CD4-positive, alpha-beta T cell treated with Interferon alpha-2 for 1 hour (primary cell): ENCODE data around the gene DDX42.

Experiments used
- DNase-seq, 2 donors: peaks; one replicate each; pipeline ENCODE4 v3.0.0-alpha.2; 2020 to 2022

The DDX42 gene, protein sequence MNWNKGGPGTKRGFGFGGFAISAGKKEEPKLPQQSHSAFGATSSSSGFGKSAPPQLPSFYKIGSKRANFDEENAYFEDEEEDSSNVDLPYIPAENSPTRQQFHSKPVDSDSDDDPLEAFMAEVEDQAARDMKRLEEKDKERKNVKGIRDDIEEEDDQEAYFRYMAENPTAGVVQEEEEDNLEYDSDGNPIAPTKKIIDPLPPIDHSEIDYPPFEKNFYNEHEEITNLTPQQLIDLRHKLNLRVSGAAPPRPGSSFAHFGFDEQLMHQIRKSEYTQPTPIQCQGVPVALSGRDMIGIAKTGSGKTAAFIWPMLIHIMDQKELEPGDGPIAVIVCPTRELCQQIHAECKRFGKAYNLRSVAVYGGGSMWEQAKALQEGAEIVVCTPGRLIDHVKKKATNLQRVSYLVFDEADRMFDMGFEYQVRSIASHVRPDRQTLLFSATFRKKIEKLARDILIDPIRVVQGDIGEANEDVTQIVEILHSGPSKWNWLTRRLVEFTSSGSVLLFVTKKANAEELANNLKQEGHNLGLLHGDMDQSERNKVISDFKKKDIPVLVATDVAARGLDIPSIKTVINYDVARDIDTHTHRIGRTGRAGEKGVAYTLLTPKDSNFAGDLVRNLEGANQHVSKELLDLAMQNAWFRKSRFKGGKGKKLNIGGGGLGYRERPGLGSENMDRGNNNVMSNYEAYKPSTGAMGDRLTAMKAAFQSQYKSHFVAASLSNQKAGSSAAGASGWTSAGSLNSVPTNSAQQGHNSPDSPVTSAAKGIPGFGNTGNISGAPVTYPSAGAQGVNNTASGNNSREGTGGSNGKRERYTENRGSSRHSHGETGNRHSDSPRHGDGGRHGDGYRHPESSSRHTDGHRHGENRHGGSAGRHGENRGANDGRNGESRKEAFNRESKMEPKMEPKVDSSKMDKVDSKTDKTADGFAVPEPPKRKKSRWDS

DNA sequence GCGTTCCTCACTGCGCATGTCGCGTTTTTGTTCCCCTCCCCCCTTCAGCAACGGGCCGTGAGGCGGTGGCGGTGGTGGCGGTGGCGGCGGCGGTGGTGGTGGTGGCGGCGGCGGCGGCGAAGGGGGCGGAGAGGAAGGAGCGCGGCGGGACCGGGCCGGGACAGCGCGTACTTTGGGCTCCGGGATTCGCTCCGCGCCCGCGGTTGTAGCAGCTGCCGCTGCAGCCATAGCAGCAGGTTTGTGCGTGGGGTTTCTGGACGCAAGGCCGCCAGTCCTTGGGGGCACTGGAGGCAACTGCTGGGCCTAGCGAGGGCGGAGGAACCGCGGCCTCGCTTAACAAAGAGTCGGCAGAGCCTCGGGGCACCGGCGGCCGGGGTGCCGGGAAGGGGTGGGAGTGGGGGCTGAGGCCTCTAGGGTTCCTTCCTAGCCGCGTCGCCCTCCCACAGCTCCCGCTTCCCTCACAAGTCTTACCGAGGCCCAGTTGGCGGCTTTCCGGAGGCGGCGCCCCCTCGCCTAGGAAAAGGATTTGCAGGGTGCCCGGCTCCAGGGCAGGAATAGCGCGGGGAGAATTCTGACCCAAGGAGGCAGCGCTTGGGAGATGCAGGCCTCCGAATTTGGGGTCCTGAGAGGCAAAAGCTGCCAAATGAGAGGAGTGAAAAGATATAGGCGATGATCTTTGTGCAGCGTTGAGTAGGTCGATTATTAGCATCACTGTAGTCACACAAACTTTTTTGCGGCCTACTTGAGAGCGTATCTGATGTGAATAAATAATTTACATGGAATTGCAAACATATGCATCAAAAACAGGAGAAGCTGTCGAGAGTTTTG is at the start of gene DDX42:
Gene DDX42, plus strand, starts transcription at position 30 of the 828 bp plus-strand sequence. CDS start 12,880 bp downstream, outside the sequence.
- no peak for DNase-seq

DNA sequence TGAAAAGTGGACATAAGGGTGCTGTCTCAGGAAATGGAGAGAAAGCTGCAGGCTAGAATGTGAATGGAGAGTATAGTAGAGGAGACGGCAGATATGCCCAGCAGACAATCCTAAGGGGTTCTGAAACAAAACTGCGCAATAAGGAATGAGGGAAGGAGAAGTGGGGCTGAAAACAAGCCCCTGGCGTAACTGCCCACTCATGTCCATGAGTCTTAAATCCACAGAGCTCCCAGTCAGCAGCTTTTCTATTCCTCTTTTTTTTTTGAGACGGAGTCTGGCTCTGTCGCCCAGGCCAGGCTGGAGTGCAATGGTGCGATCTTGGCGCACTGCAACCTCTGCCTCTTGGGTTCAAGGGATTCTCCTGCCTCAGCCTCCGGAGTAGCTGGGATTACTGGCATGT is 38.3 kb upstream of the DDX42 start:
- no peak for DNase-seq

DNA sequence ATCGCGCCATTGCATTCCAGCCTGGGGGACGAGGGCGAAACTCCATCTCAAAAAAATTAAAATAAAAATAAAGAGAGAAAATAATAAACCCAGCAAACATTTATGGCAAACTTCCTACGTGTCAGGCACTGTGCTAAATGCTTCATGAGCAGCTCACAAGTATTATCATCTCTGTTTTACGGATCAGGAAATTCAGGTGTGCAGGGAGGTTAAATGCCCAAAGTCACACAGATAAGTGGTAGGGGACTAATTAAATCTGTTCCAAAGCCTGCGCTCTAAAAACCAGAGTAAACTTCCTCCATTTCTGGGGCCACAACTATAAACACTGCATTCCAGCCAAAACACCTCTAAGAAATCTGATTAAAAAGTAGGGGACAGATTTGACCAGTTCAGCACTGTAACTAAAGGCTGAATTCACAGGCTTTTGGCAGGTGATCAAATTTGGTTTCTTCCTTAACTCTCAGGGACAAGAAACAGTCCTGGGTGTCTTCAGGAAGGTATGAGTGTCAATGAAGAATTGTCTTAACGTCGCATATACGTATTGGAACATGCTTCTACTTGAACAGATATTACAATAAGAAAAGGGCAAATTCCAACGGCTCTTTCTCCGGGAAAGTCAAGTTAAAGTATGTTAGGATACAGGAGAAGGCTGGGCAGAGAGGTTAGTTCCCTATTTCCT is 33.4 kb upstream of the DDX42 start:
- DNase-seq, result peak in 1 of 2 donors; percentile 24

DNA sequence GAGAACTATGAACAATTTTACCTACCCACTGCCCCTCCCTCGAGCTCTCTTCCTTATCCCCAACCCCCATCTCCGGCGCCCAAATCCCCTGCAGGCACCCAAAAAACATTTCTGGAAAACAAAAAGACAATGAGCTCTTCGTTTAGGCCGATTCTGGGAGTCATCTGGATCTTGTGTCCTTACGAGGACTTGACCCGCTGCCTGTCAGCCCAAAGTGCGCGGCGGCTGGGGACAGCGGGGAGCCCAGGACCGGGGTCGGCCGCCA is 32.9 kb upstream of the DDX42 start:
- DNase-seq, result no peak

DNA sequence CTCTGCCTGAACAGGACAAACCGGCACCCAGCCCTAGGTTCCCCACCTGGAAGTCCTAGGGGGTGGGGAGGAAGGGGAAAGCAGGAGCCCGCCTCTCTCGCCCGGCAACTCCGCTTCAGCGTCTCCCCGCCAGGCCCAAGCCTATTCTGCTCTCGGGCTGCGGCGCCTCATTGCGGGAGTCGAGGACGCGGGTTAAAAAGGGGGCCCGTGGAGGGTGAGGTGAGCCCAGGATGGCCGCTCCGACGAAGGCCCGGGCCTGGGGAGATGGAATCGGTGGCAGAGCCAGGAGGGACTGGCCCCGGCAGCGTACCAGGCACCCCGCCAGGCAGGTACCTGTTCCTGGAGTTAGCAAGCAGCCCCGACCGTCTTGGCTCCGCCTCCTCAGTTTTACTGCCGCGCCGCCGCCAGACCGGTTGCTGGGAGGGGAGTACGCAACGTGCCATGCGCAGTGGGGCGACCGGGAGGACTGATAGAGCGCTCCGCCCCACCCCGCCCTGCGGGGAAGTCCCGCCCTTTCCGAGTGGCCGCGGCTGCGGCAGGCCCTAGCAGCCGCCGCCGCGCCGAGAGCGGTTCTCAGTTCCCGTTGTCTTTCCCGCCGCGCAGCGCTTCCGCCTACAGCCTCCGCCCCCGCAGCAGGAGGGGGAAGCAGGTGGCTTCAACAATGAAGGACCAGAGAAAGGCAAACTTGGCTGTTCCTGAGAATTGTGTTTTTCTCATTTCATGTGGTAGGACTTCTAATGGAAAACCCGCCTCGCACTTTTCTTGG is 32.4 kb upstream of the DDX42 start, which contains the start of gene STRADA:
Gene STRADA, minus strand, starts transcription at position 392 of the 766 bp plus-strand sequence. CDS start 13,430 bp downstream, outside the sequence.
- DNase-seq, result peak; percentile 99

DNA sequence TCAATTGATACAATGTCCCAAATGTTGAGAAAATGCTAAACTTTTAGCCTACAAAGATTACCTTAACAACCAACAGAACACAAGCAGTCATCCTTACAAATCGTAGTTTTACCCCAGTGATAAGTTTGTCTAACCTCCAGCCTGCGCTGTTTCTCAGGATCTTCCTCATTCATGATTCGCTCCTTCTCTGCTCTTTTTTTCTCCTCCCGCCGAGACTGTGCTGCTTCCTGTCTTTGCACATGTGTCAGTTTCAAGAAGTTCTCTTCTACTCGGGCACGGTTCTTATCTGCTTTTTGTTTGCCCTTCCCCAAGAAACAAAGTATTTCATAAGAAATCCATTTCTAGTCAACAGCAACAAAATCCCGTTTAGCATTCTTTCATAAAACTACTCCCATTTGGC is 22.2 kb upstream of the DDX42 start:
- DNase-seq, result peak; percentile 12 to 28

DNA sequence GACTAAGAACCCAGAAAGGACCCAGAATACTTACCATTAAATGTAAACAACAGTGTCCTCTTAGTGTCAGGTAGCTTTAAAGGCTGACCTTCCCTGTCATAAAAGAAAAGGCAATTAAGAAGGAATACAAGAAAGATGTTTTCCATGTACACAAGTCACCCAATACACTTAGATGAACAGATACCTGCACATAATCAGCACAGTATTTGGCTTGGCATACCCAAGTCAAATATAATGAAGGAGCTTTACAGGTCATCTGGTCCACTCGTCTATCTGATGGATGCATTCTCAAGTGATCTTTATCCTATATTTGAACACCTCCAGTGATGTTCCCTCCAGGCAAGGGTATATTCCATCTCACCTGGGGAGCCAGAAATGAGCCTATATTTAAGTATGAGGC is 21.3 kb upstream of the DDX42 start:
- DNase-seq, result no peak

DNA sequence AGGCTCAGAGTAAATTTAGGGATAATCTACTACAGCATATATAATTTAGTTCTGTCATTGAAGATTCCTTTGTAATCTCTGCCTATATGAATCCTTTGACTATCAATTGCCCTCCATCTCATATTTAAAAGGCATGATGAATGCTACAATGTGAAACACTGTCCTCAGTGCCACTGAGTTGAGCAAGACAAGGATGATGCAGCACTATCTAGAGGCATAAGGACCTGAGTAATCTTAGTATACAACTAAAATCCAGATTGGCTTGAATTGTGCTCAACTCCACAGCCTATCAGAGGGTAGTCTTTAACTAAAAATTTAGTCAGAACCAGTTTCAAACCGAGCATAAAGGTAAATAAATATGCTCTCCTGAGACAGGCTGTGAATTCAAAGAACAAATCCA is 20.8 kb upstream of the DDX42 start:
- DNase-seq, result no peak

DNA sequence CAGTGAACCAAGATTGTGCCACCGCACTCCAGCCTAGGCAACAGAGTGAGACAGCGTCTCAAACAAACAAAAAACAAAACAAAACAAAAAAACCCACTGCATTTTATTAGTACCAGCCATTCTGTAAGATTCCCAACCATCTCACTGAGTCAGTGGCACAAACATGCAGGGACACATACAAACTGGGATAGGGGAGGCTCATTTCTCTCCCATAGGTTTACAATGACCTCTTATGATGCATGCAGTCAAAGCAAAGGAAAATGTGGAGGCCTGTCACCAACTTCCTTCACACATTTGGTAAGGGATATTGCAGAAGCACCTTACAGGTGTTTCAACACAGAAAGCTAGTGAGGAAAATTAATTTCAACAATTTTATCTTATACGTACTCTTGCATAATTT is 19.9 kb upstream of the DDX42 start:
- DNase-seq, result no peak

DNA sequence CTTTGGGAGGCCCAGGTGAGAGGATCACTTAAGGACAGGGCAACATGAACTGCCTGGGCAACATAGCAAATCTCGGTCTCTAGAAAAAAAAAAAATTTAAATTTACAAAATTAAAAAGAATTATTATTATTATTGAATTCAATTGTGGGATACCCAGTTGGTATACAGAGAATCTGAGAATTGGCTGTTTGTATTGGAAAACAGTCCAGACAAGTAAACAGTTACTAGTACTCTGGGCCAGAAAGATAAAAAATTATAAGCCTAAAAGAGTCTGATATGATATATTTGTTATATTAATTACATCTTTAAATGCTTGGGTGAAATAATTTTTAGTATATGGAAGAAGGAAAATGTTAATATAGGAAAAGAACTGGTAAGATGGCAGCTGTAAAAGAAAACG is 15.5 kb upstream of the DDX42 start:
- no peak for DNase-seq

DNA sequence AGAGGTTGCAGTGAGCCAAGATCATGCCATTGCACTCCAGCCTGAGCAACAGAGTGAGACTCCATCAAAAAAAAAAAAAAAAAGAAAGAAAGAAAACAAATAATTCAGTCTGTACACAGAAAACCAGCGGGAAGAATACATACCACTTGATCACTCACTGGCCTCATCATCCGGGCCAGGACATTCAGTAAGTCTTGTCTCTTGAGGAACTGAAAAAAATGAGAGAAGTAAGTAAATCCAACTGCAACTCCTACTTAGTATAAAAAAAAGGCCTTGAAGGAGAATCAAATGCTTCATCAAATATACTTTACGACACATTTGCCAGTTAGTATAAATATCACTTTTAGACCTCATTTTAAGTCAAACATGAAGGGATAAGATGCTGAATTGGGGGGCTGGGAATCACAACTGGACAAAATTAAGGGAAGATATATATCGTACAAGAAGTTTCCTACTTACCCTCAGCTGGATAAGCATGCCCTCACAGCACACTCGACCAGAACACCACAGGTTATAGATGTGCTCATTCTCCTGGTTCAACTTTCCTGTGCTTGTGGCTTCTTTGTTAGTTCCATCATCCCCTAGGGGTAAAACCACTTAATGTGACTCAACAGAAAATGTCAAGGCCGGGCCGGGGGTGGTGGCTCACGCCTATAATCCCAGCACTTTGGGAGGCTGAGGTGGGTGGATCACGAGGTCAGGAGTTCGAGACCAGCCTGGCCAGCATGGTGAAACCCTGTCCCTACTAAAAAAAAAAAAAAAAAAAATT is 13.0 kb upstream of the DDX42 start:
- DNase-seq, result no peak

DNA sequence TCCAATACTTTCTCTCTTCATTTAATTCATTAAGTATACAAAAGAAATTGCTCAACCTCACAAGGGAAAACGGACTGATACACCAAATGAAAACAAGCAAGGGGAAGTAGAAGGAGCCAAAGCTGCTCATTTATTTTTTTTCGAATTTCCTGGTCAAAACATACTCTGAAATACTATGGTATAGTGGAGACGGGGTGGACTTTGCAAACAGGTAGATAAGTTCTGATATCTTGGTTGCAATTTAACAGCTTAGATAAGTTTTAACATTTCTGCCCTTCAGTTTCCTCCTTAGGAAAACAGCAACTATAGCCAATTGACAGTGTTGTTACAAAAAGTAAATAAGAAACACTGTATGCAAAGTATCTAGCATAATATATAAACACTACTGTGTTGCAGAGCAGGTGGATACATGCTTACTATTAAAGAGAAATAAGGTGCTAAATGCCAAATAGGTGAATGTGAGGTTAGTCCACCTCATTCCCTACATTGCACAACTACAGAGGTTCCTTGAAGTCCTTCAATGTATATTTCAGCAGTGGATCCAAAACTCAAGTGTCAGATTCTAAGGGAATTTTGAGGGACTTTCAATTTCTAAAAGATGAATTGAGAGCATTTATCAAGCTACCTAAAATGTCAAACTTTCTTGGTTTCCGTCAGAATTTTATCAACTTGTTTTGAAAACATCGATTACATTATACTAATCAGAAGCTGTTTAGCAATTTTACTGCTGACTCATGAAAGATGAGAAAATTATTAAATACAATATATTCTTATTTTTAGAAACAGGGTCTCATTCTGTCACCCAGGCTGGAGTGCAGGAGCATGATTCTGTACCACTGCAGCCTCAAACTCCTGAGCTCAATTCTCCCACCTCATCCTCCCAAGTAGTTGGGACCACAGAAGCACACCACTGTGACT is 11.6 kb upstream of the DDX42 start:
- DNase-seq, result no peak

DNA sequence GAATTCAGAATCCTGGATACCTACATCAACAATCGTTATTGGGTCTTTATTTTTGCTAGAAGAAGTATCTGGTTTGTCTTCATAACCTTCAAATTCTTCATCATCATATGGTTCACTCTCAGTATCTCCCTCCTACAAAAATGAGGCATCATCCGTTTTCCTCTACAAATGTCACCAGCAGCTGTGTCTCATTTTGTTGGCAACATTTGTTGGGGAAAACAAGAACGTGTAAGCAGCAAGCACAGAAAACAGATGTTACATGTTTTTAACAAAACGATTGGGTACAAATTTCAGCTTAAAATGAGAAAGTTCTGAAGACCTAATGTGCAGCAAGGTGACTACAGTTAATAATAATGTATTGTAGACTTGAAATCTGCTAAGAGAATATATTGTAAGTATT is 9.3 kb upstream of the DDX42 start:
- no peak for DNase-seq

DNA sequence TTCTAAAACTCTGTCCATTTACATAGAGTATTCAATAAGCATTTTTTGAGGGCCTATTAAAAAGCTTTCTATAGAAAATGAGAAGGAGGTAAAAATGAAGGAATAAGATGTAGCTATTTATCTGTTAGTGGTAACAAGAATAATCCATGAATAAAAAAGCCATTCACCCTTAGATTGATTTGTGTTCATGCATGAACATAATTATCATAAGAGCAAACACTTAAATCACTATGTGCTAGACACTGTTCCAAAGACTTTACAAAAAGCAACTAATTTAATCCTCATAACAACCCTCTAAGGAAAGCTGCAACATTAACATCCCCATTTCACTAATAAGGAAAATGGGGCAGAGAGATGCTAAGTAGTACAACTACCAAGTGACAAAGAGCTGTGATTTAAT is 7.2 kb upstream of the DDX42 start:
- DNase-seq, result no peak

DNA sequence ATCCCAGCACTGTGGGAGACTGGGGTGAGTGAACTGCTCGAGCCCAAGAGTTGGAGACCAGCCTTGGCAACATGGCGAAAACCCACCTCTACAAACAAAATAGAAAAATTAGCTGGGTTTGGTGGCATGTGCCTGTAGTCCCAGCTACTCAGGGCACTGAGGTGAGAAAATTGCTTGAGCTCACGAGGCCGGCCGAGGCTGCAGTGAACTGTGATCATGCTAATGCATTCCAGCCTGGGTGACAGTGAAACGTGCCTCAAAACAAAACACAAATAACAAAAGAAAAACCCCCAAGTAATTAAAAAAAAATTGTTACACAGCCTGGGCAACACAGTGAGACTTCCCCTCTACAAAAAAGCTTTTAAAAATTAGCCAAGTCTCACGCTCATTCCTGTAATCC is 5.5 kb upstream of the DDX42 start:
- no peak for DNase-seq

DNA sequence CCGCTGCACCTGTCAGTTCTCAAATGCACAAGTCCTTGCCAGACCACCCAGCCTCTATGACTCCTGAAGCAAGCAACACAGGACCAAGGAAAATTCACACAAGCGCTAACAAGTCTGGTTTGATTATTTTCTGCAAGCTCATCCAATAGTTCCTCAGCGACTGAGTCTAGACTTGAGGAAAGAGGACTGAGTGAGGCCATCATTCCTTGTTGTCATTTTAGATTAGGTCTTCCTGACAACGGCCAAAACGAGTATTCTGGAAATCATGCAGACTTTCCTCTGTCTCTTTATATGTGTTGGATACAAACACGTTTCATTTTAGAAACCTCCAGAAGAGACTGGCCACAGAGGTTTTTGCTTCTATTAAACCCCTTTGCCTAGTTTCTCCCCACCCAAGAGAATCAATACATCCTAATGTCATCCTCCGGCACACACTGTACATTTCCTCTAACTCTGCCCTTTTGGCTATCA is 1.1 kb upstream of the DDX42 start:
- no peak for DNase-seq

DNA sequence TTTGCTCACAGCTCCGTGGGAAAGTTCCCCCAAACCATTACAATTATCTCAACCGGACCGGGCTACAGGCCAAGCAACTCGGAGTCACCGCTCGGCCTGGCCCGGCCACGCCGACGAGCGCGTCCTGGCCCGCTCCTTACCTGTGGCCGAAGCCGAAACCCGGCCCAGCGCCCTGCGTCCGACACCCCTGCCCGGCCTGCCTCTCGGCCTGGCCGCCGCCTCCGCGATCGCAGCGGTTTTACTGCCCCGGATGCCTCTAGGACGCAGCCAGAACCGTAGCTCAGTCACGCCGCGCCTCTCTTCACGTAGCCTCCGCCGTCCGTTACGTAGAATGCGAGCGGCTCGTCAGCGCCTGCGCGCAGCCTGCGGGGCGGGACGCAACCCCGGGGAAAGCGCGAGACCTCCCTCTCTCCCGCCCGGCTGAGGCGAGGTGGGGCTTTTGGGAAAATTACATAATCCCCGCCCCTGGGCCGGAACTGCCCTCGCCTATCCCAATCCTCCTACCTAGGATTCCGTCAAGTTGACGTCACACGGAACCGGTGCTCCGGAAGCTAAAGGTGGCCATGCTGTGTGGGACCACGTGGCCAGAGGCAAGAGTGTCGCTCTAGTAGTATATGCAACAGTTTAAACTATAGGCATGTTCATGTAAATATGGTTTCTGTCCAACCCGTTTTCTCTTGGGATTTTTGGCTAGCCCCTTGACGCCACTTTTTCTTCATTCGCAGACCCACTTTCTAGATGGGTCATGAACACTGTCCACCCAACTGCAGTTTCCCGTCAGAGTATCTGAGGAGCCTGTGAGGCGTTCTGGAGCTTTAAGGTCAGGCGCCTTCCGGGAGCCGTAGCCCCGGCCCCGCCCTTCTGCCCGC is 464 bp upstream of the DDX42 start, which contains the start of gene CCDC47:
Gene CCDC47, minus strand, starts transcription at position 326 of the 869 bp plus-strand sequence. CDS start 7,422 bp downstream, outside the sequence.
- DNase-seq, result peak; percentile 99

DNA sequence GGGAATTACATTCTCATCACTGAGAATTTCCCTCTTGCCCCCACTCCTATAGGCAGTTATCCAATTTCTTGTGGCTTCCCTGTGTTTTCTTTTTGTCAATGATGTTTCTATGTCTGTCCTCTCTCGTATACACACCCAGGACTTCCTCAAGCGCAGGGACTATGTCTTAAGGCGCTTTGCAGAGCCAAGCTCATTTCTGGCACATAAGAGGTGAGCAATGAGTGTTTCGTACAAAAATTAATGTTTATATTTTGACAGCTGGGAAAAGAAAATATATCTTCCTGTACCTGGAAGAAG is 947 bp downstream of the DDX42 start:
- DNase-seq, result no peak

DNA sequence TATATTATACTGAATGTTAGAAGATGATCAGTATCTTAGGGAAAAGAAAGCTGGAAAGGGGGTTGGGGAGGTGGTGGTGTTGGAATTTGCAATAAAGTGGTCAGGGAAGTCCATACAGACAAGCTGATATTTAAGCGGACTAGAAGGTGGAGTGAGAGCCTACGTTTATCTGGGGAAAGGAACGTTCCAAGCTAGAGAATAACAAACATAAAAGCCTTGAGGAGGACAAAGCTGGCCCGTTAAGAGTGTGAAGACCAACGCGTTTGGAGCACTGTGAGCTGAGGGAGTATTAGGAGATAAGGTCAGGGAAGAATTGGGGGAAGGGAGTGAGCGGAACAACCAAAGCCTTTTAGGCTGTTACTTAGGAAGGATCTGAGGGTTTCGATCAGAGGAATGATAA is 1.4 kb downstream of the DDX42 start:
- DNase-seq, result no peak
